Type B pancreatic cell (in vitro differentiated cells): ENCODE measurements around the gene HNMT. TPM values are rescaled to one million over a fixed set of nuclear protein-coding genes. Genes with fewer than 3 reads are reported as not detected.
A peak's percentile ranks its signal among the peaks of the same experiment; 100 is the strongest.

Source experiments
- DNase-seq: peaks from one replicate; pipeline ENCODE4 v3.0.0; 2021; ENCODE audit warnings: mixed read lengths; ENCODE audit not compliant: unreplicated experiment; ENCODE audit errors: extremely low spot score
- H3K27ac Mint-ChIP-seq: 2 replicates; pipeline ENCODE4 v1.8.0; 2021; ENCODE audit warnings: mild to moderate bottlenecking, mixed read lengths
- H3K27me3 Mint-ChIP-seq: 2 replicates; pipeline ENCODE4 v1.8.0; 2021; ENCODE audit warnings: mixed read lengths
- H3K36me3 Mint-ChIP-seq: 2 replicates; pipeline ENCODE4 v1.8.0; 2021; ENCODE audit warnings: mixed read lengths
- H3K4me1 Mint-ChIP-seq: one replicate; pipeline ENCODE4 v1.8.0; 2021; ENCODE audit warnings: mixed read lengths; ENCODE audit not compliant: unreplicated experiment
- H3K4me3 Mint-ChIP-seq: 2 replicates; pipeline ENCODE4 v1.8.0; 2021; ENCODE audit warnings: mild to moderate bottlenecking, mixed read lengths
- H3K9me3 Mint-ChIP-seq: 2 replicates; pipeline ENCODE4 v1.8.0; 2021; ENCODE audit warnings: mixed read lengths
- total RNA-seq: library from RNA; stranded (reverse); gene quantifications from 2 replicates; pipeline ENCODE4 v1.2.1, GENCODE V29; 2021; ENCODE audit warnings: low replicate concordance
- TF ChIP-seq, protein P1 (sequence below): fragments of 200-600 bp; sonication (generic); conservative IDR thresholded peaks from 2 replicates; pipeline ENCODE4 v1.5.0; 2021; ENCODE audit warnings: antibody characterized with exemption, mild to moderate bottlenecking

The HNMT gene
- total RNA-seq, 1 donor from 2014 or later = 12.1 TPM

DNA sequence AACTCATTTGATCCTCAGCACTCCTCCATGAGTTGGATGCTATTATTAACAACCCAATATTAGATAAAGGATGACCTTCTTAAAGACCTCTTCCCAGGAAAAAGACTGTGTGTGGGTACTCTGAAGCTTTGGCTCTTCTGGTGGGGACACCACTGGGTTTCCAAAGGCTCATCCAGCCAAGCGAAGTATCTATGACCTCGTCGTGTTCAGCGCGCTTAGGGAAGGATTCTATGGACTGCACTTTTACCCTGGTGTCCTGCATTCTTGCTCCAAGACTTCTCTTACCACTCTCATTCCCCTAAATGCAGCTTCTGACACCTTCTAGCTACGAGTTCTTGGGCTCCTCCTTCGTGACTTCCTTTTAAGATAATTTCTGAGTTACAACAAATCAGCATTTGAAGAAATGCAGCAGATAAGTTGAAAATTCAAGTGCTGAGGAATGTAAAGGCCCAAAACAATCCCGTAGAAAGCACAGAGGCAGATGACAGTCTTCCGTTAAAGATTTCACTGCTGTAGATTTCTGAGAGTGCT lies 673 bp upstream of the HNMT start:
- Mint-ChIP-seq H3K27me3 (no peaks in the 10 kb centered on the region), H3K36me3 (peaks cover 7% of the 10 kb centered on the region), H3K4me3 (peak overlapping the region; percentile 89), H3K4me1 (peaks cover 19% of the 10 kb centered on the region), H3K27ac (peak overlapping the region; percentile 91), H3K9me3 (no peaks in the 10 kb centered on the region)
- TF ChIP-seq, protein P1, sequence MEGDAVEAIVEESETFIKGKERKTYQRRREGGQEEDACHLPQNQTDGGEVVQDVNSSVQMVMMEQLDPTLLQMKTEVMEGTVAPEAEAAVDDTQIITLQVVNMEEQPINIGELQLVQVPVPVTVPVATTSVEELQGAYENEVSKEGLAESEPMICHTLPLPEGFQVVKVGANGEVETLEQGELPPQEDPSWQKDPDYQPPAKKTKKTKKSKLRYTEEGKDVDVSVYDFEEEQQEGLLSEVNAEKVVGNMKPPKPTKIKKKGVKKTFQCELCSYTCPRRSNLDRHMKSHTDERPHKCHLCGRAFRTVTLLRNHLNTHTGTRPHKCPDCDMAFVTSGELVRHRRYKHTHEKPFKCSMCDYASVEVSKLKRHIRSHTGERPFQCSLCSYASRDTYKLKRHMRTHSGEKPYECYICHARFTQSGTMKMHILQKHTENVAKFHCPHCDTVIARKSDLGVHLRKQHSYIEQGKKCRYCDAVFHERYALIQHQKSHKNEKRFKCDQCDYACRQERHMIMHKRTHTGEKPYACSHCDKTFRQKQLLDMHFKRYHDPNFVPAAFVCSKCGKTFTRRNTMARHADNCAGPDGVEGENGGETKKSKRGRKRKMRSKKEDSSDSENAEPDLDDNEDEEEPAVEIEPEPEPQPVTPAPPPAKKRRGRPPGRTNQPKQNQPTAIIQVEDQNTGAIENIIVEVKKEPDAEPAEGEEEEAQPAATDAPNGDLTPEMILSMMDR = no peak
- DNase-seq = no peak

DNA sequence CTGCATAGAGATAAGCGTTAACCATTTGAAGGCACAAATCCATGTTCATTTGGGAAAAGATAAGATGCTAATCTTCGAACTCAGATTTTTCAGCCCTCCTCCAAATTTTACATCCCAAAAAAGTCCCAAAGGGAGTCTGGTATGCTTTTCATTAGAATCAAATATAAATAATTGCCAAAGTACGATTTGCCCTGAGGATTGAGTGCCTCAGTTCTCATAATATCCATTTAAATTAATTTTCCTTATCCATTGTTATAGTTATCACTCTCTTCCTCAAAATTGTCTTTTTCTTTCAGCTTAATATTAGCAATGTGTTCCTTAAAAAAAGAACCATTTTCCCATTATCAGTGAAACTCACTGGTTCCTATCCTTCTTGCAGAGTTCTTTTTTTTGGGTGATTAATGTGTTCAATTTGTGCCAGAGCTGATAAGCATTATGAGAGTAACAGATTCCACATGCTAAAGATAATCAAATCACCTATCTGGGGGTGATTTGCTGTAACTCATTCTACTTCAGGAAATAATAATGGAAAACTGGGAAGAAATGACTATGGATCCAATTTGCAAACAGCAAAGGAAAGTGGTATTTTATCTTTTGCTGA lies 686 bp downstream of the HNMT start:
- no peak for DNase-seq
- no peaks in the 10 kb centered on the region for H3K27me3 Mint-ChIP-seq
- H3K9me3 Mint-ChIP-seq = no peaks in the 10 kb centered on the region
- H3K27ac Mint-ChIP-seq = peak overlapping the region; percentile 91
- TF ChIP-seq, protein P1 = no peak
- peak overlapping the region; percentile 89 for H3K4me3 Mint-ChIP-seq
- H3K4me1 Mint-ChIP-seq = peaks cover 28% of the 10 kb centered on the region
- peaks cover 12% of the 10 kb centered on the region for H3K36me3 Mint-ChIP-seq

DNA sequence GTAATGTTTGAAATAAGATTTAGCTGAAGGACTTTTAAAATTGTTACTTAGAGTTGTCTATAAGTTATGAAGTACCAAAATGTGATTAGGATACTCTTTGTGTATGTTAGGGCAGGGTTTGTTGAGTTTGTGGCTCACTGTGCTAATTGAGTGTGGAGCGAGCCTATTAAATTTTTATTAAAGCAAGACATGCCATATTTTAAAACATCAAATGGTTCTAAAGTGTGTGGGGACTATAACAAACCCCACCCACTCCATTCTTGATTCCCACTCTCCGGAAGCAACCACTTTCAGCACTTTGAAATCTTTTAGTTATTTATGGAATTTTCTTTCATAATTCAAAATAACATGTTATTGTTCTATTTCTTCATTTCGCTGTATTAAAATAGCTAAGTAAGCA lies 1.8 kb downstream of the HNMT start:
- H3K4me3 Mint-ChIP-seq = peak overlapping the region; percentile 8
- H3K27ac Mint-ChIP-seq = no peak overlapping the region
- H3K4me1 Mint-ChIP-seq = peaks cover 28% of the 10 kb centered on the region
- H3K27me3 Mint-ChIP-seq = no peaks in the 10 kb centered on the region
- TF ChIP-seq, protein P1 = no peak
- no peaks in the 10 kb centered on the region for H3K9me3 Mint-ChIP-seq
- DNase-seq = no peak
- H3K36me3 Mint-ChIP-seq = peaks cover 12% of the 10 kb centered on the region

DNA sequence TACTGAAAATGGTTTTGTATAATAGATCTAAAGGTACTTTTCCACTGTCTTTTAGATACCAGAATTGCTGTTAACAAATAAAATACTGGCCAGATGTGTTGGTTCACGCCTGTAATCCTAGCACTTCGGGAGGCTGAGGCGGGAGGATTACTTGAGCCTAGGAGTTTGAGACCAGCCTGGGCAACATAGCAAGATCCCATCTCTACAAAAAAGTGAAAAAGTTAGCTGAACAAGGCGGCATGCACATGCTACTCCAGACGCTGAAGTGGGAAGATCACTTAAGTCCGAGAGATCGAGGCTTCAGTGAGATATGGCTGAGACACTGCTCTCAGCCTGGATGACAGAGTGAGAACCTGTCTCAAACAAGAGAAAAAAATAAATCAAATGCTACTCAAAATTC lies 2.8 kb downstream of the HNMT start:
- Mint-ChIP-seq H3K4me3 (no peak overlapping the region), H3K36me3 (peaks cover 12% of the 10 kb centered on the region), H3K4me1 (peaks cover 28% of the 10 kb centered on the region), H3K9me3 (no peaks in the 10 kb centered on the region), H3K27me3 (no peaks in the 10 kb centered on the region), H3K27ac (no peak overlapping the region)
- TF ChIP-seq, protein P1 = no peak
- DNase-seq = no peak

DNA sequence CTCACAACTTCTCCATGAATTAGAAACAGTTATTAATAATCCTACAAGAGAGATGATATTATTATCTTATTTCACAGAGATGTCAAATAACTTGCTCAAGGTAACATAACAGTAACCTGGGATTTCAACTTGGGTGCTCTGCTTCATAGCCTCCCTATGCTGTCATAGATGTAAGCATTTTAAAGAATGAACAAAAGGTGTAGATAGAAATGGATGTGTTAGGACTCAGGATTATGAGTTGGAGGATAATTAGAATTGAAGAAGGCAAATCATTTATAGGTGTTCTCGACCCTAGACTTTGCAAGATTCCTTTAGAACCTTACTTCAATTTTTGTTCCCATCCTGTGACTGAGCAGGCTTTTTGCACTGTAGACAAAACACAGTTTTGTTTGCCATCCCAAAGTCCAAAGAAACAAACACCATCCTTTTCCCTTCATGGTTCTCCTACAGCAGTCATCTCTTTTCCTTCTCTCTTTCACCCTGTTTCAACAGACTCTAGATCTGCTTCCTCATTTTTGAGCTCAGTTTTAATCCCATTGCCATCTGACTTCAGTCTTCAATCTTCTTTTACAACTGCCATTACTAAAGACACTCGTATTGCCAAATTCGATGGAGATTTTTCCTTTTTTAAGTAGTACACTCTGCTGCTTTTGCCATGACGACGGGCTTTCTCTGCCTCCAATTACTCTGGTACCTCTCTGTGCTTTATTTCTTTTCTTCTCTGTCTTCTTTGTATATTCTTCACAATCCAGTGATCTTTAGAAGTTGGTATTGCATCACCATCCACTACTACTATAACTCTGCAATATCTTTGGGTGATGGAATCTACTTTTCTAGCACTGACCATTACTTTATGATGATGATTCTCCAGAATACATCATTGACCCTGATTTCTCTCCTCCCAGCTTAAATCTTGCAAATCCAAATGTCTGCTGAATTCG lies 4.5 kb downstream of the HNMT start:
- Mint-ChIP-seq H3K4me1 (peaks cover 25% of the 10 kb centered on the region), H3K27me3 (no peaks in the 10 kb centered on the region), H3K9me3 (no peaks in the 10 kb centered on the region), H3K27ac (no peak overlapping the region), H3K36me3 (peaks cover 12% of the 10 kb centered on the region), H3K4me3 (no peak overlapping the region)
- no peak for DNase-seq
- TF ChIP-seq, protein P1 = no peak
